ENCODE results near the gene TTC34. TPM values are rescaled to one million over a fixed set of nuclear protein-coding genes. Genes with fewer than 3 reads are reported as not detected.

TTC34 gene
- total and polyA plus RNA-seq, 2 experiments from 2014 or later: 0.08 to 0.35 TPM

DNA sequence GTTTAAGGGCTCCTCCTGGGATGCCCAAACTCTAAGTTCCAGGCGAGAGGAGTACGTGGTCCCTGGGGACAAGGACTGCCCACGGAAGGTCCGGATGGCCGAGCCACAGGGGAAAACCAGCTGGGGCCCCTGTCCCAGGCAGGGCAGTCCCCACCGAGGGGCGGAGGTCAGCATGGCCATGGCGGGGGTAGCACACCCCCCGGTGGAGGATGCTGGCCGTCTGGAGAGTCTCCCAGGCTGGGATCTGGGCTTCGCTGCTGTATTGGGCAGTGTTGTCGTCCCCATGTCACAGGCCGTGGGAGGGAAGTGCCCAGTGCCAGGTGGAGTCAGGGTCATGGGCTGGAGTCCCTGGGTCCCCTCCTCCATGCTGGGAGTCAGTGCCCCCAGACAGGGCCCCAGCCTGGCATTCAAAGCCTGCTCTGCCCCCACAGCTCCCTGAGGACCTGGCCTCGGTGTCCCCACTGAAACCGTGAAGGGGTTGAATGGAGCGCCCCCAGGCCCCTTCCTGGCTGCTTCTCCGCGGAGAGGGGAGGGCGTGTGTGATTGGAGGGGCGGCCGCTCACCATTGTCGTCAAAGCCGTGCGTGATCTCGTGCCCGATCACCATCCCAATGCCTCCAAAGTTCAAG is 208.1 kb downstream of the TTC34 start:
- ATAC-seq (no peak), DNase-seq (ENCODE audit: low spot score) (no peak)
- peaks cover 15% of the 10 kb centered on the region; the same call in 2 of the 3 replicates for H3K36me3 Mint-ChIP-seq (ENCODE audit: low read depth)
- TF ChIP-seq, protein P1, sequence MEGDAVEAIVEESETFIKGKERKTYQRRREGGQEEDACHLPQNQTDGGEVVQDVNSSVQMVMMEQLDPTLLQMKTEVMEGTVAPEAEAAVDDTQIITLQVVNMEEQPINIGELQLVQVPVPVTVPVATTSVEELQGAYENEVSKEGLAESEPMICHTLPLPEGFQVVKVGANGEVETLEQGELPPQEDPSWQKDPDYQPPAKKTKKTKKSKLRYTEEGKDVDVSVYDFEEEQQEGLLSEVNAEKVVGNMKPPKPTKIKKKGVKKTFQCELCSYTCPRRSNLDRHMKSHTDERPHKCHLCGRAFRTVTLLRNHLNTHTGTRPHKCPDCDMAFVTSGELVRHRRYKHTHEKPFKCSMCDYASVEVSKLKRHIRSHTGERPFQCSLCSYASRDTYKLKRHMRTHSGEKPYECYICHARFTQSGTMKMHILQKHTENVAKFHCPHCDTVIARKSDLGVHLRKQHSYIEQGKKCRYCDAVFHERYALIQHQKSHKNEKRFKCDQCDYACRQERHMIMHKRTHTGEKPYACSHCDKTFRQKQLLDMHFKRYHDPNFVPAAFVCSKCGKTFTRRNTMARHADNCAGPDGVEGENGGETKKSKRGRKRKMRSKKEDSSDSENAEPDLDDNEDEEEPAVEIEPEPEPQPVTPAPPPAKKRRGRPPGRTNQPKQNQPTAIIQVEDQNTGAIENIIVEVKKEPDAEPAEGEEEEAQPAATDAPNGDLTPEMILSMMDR (conservative IDR thresholded peaks at IDR 0.05; ENCODE audit: low read depth in 2 of 2): 0 out of 4 replicates have a peak, but pooled peaks of 1 of the 2 experiments have one; percentile 3
- TF ChIP-seq EZH2 (IDR thresholded peaks at IDR 0.05; ENCODE audit: low read depth, unreplicated experiment) (no peak), STAT1 (IDR thresholded peaks at IDR 0.05; ENCODE audit: unreplicated experiment) (no peak), ZNF114 (CRISPR knock-in tag; IDR thresholded peaks at IDR 0.05) (no peak), EZH2phosphoT487 (IDR thresholded peaks at IDR 0.05; ENCODE audit: unreplicated experiment) (no peak)
- Histone ChIP-seq H3K27ac (ENCODE audit: low read depth) (no peak overlapping the region), H3K4me3 (no peak overlapping the region), H3K36me3 (ENCODE audit: insufficient read depth) (no peaks in the 10 kb centered on the region), H3K9me2 (ENCODE audit: insufficient read depth) (no peaks in the 10 kb centered on the region), H3F3A (replicated peaks; ENCODE audit: low read depth) (no peaks in the 10 kb centered on the region), H4K20me1 (replicated peaks; ENCODE audit: insufficient read depth) (no peaks in the 10 kb centered on the region), H3K27me3 (ENCODE audit: insufficient read depth) (no peaks in the 10 kb centered on the region), H2AFZ (no peak overlapping the region), H3K4me2 (no peak overlapping the region), H3K4me1 (ENCODE audit: insufficient read depth) (no peaks in the 10 kb centered on the region), H3K79me2 (replicated peaks; ENCODE audit: insufficient read depth) (no peaks in the 10 kb centered on the region)
- H3K27ac Mint-ChIP-seq: no peak overlapping the region
- peaks cover 5% of the 10 kb centered on the region for H3K27me3 Mint-ChIP-seq (ENCODE audit: insufficient read depth, low read depth, poor library complexity)
- H3K4me1 Mint-ChIP-seq: no peaks in the 10 kb centered on the region
- H3K9me3 Mint-ChIP-seq: peaks cover 14% of the 10 kb centered on the region
- no peak overlapping the region for H3K4me3 Mint-ChIP-seq

DNA sequence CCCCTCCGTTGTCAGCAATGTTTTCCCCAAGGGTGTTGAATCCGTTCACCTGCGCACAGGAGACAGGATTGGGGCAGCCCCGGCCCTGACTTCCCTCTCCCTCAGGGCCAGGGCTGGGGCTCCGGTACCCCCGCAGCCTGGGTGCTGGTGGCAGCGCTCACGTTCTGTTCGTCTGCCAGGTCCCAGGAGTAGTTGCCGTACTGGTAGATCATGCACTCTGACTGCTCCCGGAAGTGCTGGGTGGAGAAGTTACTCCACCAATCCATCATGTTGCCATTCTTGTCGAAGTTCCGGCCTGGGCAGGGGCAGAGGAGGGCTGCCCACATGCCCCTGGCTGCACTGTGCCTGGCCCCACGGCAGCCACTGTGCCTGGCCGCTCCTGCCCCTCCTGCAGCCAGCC is 208.8 kb downstream of the TTC34 start:
- Mint-ChIP-seq H3K27ac (no peak overlapping the region), H3K4me1 (no peaks in the 10 kb centered on the region), H3K4me3 (no peak overlapping the region), H3K9me3 (peaks cover 14% of the 10 kb centered on the region), H3K27me3 (ENCODE audit: insufficient read depth, low read depth, poor library complexity) (peaks cover 1% of the 10 kb centered on the region), H3K36me3 (ENCODE audit: low read depth) (peaks cover 15% of the 10 kb centered on the region; the same call in 2 of the 3 replicates)
- no peaks in the 10 kb centered on the region for H4K20me1 ChIP-seq (replicated peaks; ENCODE audit: insufficient read depth)
- no peaks in the 10 kb centered on the region for H3K9me2 ChIP-seq (ENCODE audit: insufficient read depth)
- H3K27me3 ChIP-seq (ENCODE audit: insufficient read depth): no peaks in the 10 kb centered on the region
- H3K4me2 ChIP-seq: no peak overlapping the region
- DNase-seq (ENCODE audit: low spot score) (no peak), ATAC-seq (no peak)
- no peak overlapping the region for H3K27ac ChIP-seq (ENCODE audit: low read depth)
- TF ChIP-seq EZH2 (IDR thresholded peaks at IDR 0.05; ENCODE audit: low read depth, unreplicated experiment): no peak
- no peak overlapping the region for H2AFZ ChIP-seq
- no peak overlapping the region for H3K4me3 ChIP-seq
- no peaks in the 10 kb centered on the region for H3K4me1 ChIP-seq (ENCODE audit: insufficient read depth)
- H3K79me2 ChIP-seq (replicated peaks; ENCODE audit: insufficient read depth): no peaks in the 10 kb centered on the region
- no peaks in the 10 kb centered on the region for H3F3A ChIP-seq (replicated peaks; ENCODE audit: low read depth)
- no peaks in the 10 kb centered on the region for H3K36me3 ChIP-seq (ENCODE audit: insufficient read depth)

DNA sequence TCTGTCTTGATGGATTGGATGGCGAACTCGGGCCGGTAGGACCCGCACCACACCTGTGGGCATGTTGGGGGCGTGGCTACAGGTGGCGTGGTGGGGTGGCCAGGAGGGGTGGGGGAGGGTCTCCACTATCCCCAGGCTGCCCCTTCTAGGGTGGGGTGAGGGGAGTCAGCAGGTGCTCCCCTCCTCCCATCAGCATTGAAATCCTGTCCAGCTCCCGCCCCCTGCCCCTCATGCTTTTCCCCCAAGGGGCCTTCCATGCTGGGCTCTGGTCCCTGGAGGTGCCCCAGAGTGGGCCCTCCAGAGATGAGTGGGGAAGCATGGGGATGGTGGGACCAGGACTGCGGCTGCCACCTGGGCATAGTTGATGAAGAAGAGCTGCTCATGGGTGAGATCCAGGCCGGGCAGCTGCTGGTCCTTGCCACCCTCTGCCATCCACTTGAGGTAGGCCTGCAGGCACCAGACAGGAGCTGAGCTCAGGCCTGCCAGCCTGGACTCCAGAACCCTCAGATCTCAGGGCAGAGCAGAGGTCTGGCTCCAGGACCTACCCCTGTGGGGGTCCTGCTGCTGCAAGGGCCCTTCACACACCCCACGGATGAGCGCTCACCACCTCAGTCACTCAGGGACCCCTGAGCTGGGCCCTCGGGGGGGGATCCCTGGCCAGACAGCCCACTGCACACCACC is 209.8 kb downstream of the TTC34 start:
- H3K27me3 Mint-ChIP-seq (ENCODE audit: insufficient read depth, low read depth, poor library complexity): peaks cover 1% of the 10 kb centered on the region
- peaks cover 15% of the 10 kb centered on the region; the same call in 2 of the 3 replicates for H3K36me3 Mint-ChIP-seq (ENCODE audit: low read depth)
- H3K4me1 Mint-ChIP-seq: no peaks in the 10 kb centered on the region
- H2AFZ ChIP-seq: no peak overlapping the region
- no peak for DNase-seq (ENCODE audit: low spot score)
- H4K20me1 ChIP-seq (replicated peaks; ENCODE audit: insufficient read depth): no peaks in the 10 kb centered on the region
- H3K36me3 ChIP-seq (ENCODE audit: insufficient read depth): no peaks in the 10 kb centered on the region
- H3K9me2 ChIP-seq (ENCODE audit: insufficient read depth): no peaks in the 10 kb centered on the region
- no peak overlapping the region for H3K4me3 Mint-ChIP-seq
- H3K4me3 ChIP-seq: no peak overlapping the region
- no peak overlapping the region for H3K27ac ChIP-seq (ENCODE audit: low read depth)
- H3K27me3 ChIP-seq (ENCODE audit: insufficient read depth): no peaks in the 10 kb centered on the region
- no peaks in the 10 kb centered on the region for H3K4me1 ChIP-seq (ENCODE audit: insufficient read depth)
- no peak overlapping the region for H3K4me2 ChIP-seq
- H3F3A ChIP-seq (replicated peaks; ENCODE audit: low read depth): no peaks in the 10 kb centered on the region
- H3K9me3 Mint-ChIP-seq: peaks cover 14% of the 10 kb centered on the region
- no peak for ATAC-seq
- no peak overlapping the region for H3K27ac Mint-ChIP-seq
- no peaks in the 10 kb centered on the region for H3K79me2 ChIP-seq (replicated peaks; ENCODE audit: insufficient read depth)
- TF ChIP-seq ZNF114 (CRISPR knock-in tag; IDR thresholded peaks at IDR 0.05) (no peak), NANOG (IDR thresholded peaks at IDR 0.05; ENCODE audit: borderline replicate concordance) (no peak), ZNF331 (CRISPR knock-in tag; IDR thresholded peaks at IDR 0.05; ENCODE audit: low read depth) (no peak)
